ENCODE results near the gene FMNL2. TPM values are rescaled to one million over a fixed set of nuclear protein-coding genes. Genes with fewer than 3 reads are reported as not detected.

The FMNL2 gene
- total RNA-seq, 1 experiment from 2014 or later, result 33.6 TPM

DNA sequence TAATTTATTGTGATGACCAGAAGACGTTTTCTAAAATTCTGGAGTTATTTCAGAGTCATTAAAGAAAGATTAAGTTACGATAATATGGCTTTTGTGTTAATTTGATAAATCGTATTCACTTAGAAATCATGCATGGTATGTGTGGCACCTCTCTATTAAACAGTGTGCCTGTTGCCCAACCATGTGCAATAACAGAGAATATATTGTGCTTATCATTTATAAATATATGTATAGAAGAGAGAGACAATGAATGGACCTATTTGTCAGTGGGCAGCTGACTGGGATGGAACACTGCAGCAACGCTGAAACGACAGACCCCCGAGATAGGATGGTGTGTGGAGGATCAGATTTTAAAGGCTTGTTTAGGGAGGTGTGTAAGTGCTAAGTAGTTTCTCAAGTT, 172.9 kb downstream of the FMNL2 start:
- no peak for TF ChIP-seq CTCF (conservative IDR thresholded peaks at IDR 0.05)
- no peak overlapping the region for H3K4me3 Mint-ChIP-seq
- no CpG with 5 or more reads among the region's 6 CpGs for WGBS (ENCODE audit: extremely low coverage, insufficient read length, low lambda C conversion rate)
- Histone ChIP-seq H3K23me2 (ENCODE audit: insufficient read length, low read depth, low read length, poor library complexity, severe bottlenecking) (no peaks in the 10 kb centered on the region), H3K79me1 (ENCODE audit: insufficient read depth, low read depth, low read length, poor library complexity, severe bottlenecking) (no peaks in the 10 kb centered on the region), H4K5ac (ENCODE audit: insufficient read length, low read depth, low read length) (no peak overlapping the region), H3K18ac (ENCODE audit: insufficient read length, low read depth, low read length) (no peak overlapping the region), H3K56ac (ENCODE audit: insufficient read length, low read depth, low read length) (no peak overlapping the region), H3K27ac (ENCODE audit: insufficient read length, low read depth, low read length) (no peak overlapping the region), H3K79me2 (ENCODE audit: insufficient read depth, low read length) (peaks cover 5% of the 10 kb centered on the region; the same call in 1 of the 2 replicates), H3K14ac (ENCODE audit: insufficient read depth, low read length) (no peak overlapping the region), H2BK5ac (ENCODE audit: insufficient read length, low read length) (no peak overlapping the region), H3K4me1 (ENCODE audit: insufficient read depth, low read length) (peaks cover 4% of the 10 kb centered on the region; the same call in 1 of the 2 replicates), H3K27me3 (ENCODE audit: insufficient read depth, low read length) (no peaks in the 10 kb centered on the region), H2AK5ac (ENCODE audit: insufficient read length, low read length) (no peak overlapping the region), H2AFZ (ENCODE audit: low read length) (no peak overlapping the region), H3K23ac (ENCODE audit: insufficient read length, low read depth, low read length) (no peak overlapping the region), H2BK12ac (ENCODE audit: insufficient read length, low read depth, low read length) (no peak overlapping the region), H4K8ac (replicated peaks; ENCODE audit: insufficient read length, low read depth, low read length) (no peak overlapping the region), H2BK120ac (ENCODE audit: low read depth, low read length, poor library complexity, severe bottlenecking) (no peak overlapping the region), H3K9me3 (ENCODE audit: control insufficient read depth, low read depth, low read length) (no peaks in the 10 kb centered on the region), H3T11ph (ENCODE audit: low read length) (no peak overlapping the region), H2BK15ac (ENCODE audit: low read depth, low read length) (no peak overlapping the region), H3K9ac (ENCODE audit: extremely low read depth, insufficient read length, low read length) (no peak overlapping the region), H3K4me2 (ENCODE audit: insufficient read depth, insufficient read length, low read length) (no peak overlapping the region), H4K20me1 (ENCODE audit: control insufficient read depth, insufficient read depth, insufficient read length) (no peaks in the 10 kb centered on the region), H2BK20ac (ENCODE audit: low read depth, low read length, poor library complexity, severe bottlenecking) (no peak overlapping the region), H4K91ac (ENCODE audit: insufficient read length, low read depth, low read length) (no peak overlapping the region), H3K4ac (ENCODE audit: low read depth, low read length) (no peak overlapping the region)
- H3K9me3 Mint-ChIP-seq, result no peaks in the 10 kb centered on the region
- peaks cover 24 to 34% of the 10 kb centered on the region in 2 experiments for H3K4me1 Mint-ChIP-seq
- H3K27ac Mint-ChIP-seq, result no peak overlapping the region
- no peak for DNase-seq
- H3K36me3 Mint-ChIP-seq (ENCODE audit: insufficient read depth in 1 of 3, low read depth in 3 of 3), result peaks cover 0 to 5% (median 0%) of the 10 kb centered on the region in 3 experiments; a peak in 1 of 7 replicates
- no peaks in the 10 kb centered on the region for H3K27me3 Mint-ChIP-seq (ENCODE audit: low read depth)

All from H9 (cell line).